HUES48 (cell line): ENCODE measurements around the gene INAFM1.

ENCODE experiments used
- H3K27ac ChIP-seq: one replicate; pipeline ENCODE4 v1.7.0; 2013; ENCODE audit warnings: low read depth, low read length, inconsistent platforms
- H3K27me3 ChIP-seq: 2 replicates; pipeline ENCODE4 v1.6.1; 2013; ENCODE audit warnings: mild to moderate bottlenecking, low read length; ENCODE audit not compliant: control insufficient read depth, insufficient read depth
- H3K36me3 ChIP-seq: 2 replicates; pipeline ENCODE4 v1.6.1; 2013; ENCODE audit warnings: low read length; ENCODE audit not compliant: control insufficient read depth, insufficient read depth
- H3K4me1 ChIP-seq: 2 replicates; pipeline ENCODE4 v1.6.1; 2013; ENCODE audit warnings: mild to moderate bottlenecking, low read length; ENCODE audit not compliant: control insufficient read depth, insufficient read depth
- H3K4me3 ChIP-seq: 2 replicates; pipeline ENCODE4 v1.5.1; 2013; ENCODE audit warnings: mild to moderate bottlenecking, low read depth, low read length
- H3K9ac ChIP-seq: 2 replicates; pipeline ENCODE4 v1.6.1; 2013; ENCODE audit warnings: mild to moderate bottlenecking, low read depth, low read length, moderate library complexity
- H3K9me3 ChIP-seq: 2 replicates; pipeline ENCODE4 v1.6.1; 2013; ENCODE audit warnings: low read length; ENCODE audit not compliant: control insufficient read depth, insufficient read depth

Gene INAFM1

GRCh38 chr19:47230921-47231214 lies 43.8 kb upstream of the INAFM1 start, which contains the start of gene BBC3:
BBC3 (minus strand) TSS chr19:47231199; CDS start chr19:47228431, 2,768 bp downstream.
- peak within 1 kb of the TSS; percentile 85 for H3K27ac ChIP-seq
- H3K9me3 ChIP-seq, result no peaks in the 10 kb centered on the region
- H3K4me1 ChIP-seq, result peaks cover 19% of the 10 kb centered on the region
- peak within 1 kb of the TSS; percentile 64 for H3K9ac ChIP-seq
- no peaks in the 10 kb centered on the region for H3K36me3 ChIP-seq
- H3K4me3 ChIP-seq, result peak within 1 kb of the TSS; percentile 91
- H3K27me3 ChIP-seq, result peaks cover 10% of the 10 kb centered on the region; the same call in 1 of the 2 replicates

DNA sequence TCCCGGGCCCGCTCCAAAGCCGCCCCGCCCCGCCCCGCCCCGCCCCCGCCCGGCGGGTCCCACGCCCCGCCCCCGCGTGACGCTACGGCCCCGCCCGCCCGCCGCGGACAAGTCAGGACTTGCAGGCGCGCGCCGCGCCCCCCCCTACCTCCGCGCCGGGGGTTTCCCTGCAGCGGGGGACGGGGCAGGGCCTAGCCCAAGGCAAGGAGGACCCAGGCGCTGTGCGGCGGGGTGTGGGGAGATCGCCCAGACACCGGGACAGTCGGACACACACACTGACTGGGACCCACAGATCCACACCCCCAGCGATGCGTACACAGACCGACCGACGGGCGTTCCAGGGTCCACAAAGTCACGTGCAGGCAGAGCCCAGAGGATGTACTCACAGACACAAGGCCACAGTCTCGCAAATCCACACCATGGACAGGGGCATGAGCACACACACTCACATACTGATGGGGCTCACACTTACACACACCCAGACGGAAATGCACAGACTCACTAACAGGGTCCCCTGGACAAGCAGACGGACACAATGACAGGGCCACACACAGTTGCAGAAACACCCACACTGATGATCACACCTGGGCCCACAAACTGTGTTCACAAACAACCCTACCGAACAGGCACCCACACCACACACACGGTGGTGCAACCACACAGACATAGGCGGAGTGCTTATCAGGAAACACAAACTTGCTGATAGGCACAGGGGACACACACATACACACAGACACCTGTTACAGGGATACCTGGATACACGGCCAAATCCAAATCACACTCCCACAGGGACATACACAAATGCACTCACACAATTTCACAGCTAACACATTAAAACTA lies 43.2 kb upstream of the INAFM1 start:
- Histone ChIP-seq H3K9ac (peak overlapping the region; percentile 23; the same call in 1 of the 2 replicates), H3K9me3 (no peaks in the 10 kb centered on the region), H3K27ac (peak overlapping the region; percentile 81), H3K36me3 (no peaks in the 10 kb centered on the region), H3K4me1 (peaks cover 19% of the 10 kb centered on the region), H3K27me3 (peaks cover 10% of the 10 kb centered on the region; the same call in 1 of the 2 replicates), H3K4me3 (peak overlapping the region; percentile 91)

GRCh38 chr19:47232422-47233211 lies 42.1 kb upstream of the INAFM1 start:
- peaks cover 13% of the 10 kb centered on the region for H3K4me1 ChIP-seq
- H3K4me3 ChIP-seq, result no peak overlapping the region
- H3K9me3 ChIP-seq, result no peaks in the 10 kb centered on the region
- H3K27me3 ChIP-seq, result peaks cover 10% of the 10 kb centered on the region; the same call in 1 of the 2 replicates
- no peaks in the 10 kb centered on the region for H3K36me3 ChIP-seq
- no peak overlapping the region for H3K27ac ChIP-seq
- H3K9ac ChIP-seq, result no peak overlapping the region

DNA sequence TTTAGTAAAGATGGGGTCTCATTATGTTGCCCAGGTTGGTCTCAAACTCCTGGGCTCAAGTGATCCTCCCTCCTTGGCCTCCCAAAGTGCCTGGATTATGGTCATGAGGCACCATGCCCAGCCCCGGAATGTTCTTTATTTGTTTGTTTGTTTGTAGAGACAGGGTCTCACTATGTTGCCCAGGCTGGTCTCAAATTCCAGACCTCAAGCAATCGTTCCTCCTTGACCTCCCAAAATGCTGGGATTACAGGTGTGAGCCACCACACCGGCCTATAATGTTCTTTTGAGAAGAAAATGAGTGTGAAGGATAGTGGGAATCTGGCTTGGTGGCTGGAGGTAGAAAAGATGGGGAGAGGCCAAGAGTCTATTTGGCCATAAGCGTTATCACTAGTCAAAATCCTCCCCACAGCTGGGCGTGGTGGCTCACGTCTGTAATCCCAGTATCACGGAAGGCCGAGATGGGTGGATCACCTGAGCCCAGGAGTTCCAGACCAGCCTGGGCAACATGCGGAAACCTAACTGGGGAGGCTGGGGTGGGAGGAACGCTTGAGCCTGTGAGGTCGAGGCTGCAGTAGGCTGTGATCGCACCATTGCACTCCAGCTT lies 38.5 kb upstream of the INAFM1 start:
- Histone ChIP-seq H3K9me3 (no peaks in the 10 kb centered on the region), H3K27ac (no peak overlapping the region), H3K9ac (no peak overlapping the region), H3K4me3 (no peak overlapping the region), H3K4me1 (peaks cover 16% of the 10 kb centered on the region), H3K36me3 (no peaks in the 10 kb centered on the region), H3K27me3 (peaks cover 19% of the 10 kb centered on the region)

- no peak overlapping the region for H3K9ac ChIP-seq
- H3K4me3 ChIP-seq, result peak overlapping the region; percentile 68
- H3K27ac ChIP-seq, result no peak overlapping the region
- H3K27me3 ChIP-seq, result peaks cover 34% of the 10 kb centered on the region
- peaks cover 13% of the 10 kb centered on the region for H3K4me1 ChIP-seq
- no peaks in the 10 kb centered on the region for H3K9me3 ChIP-seq
- no peaks in the 10 kb centered on the region for H3K36me3 ChIP-seq
These were observed 35.5 kb upstream of the INAFM1 start for GRCh38 chr19:47239152-47239551.

DNA sequence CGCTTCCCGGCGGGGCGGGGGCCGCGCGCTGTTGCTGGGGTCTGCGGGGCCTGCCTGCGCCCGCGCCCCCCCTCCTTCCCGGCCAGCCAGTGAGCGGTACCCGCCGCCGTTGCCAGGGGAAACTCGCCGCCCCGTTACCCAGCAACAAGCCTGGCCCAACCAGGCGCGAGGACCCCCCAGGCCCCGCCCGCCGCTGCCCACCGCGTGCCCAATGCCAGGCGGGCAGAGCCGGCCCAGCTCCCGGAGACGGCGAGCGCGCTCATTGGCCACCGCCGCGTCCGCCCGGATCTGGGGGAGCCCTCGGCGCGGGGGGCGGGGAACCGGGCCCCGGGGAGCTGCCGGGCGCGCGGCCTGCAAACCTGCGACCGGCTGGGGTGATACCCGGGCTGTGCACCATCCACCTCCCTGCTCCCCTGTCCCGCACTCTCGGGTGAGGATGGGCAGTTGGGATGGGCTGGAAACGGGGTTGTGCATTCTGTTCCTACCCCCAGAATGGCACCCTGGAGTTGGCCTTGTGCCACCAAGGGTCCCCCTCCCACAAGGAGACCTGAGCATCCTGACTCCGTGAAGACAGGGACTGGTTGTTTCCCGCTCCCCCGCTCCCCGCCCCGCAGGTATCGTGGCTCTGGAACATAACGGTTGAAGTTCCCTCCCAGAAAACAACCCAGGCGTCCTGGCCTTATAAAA lies 34.9 kb upstream of the INAFM1 start:
- Histone ChIP-seq H3K9ac (no peak overlapping the region), H3K4me1 (peaks cover 15% of the 10 kb centered on the region), H3K4me3 (peak overlapping the region; percentile 68; the same call in 1 of the 2 replicates), H3K9me3 (no peaks in the 10 kb centered on the region), H3K36me3 (no peaks in the 10 kb centered on the region), H3K27ac (no peak overlapping the region), H3K27me3 (peaks cover 34% of the 10 kb centered on the region)

DNA sequence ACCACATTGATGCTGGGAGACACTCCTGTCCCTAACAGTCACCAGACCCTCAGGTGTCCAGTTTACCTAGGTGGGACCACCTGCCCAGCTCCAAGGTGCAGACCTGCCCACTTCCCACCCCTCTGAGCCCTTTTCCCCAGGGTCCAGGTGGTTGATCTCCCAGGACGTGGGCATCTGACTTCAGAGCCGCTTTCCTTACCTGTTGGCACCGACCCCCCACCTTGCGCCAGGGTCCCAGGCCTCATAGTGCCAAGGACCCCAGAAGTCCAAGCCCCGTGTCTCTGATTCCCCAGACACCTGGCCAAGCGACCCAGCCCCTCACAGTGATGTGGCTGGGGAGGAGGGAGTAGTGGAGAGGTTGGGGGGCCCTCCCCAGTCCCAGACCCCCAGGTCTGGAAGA lies 34.1 kb upstream of the INAFM1 start:
- Histone ChIP-seq H3K36me3 (no peaks in the 10 kb centered on the region), H3K27me3 (peaks cover 34% of the 10 kb centered on the region), H3K9ac (no peak overlapping the region), H3K9me3 (no peaks in the 10 kb centered on the region), H3K27ac (no peak overlapping the region), H3K4me3 (peak overlapping the region; percentile 26; the same call in 1 of the 2 replicates), H3K4me1 (peaks cover 16% of the 10 kb centered on the region)

- Histone ChIP-seq H3K4me3 (peak overlapping the region; percentile 26; the same call in 1 of the 2 replicates), H3K4me1 (peaks cover 16% of the 10 kb centered on the region)
These were observed 33.4 kb upstream of the INAFM1 start for GRCh38 chr19:47240996-47241918.

DNA sequence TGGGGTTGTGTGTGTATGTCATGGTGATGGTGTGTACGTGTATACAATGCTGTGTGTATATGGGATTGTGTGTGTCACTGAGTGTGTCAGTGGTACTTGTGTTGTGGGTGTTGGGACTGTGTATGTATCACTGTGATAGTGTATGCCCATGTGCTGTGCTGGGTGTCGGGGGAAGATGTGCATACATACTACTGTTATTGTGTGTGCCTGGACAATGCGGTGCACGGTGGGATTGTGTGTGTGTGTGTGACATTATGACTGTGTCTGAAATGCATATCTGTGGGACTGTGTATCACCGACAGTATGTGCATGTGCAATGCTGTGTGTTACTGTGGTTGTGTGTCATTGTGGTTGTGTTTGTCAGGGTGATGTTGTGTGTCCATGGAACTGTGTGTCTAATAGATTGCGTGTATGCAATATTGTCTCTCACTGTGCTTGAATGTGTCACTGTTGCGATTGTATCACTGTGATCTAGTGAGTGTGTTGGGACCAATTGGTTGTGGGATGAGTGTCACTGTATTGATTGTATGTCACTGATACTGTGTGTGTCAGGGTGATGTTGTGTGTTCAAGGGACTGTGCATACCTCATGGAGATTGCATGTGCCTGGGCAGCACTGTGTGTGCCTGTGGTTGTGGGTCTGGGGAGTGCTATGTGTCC lies 32.6 kb upstream of the INAFM1 start:
- Histone ChIP-seq H3K4me1 (peaks cover 16% of the 10 kb centered on the region), H3K27me3 (peaks cover 34% of the 10 kb centered on the region), H3K4me3 (no peak overlapping the region), H3K9me3 (no peaks in the 10 kb centered on the region), H3K9ac (no peak overlapping the region), H3K36me3 (no peaks in the 10 kb centered on the region), H3K27ac (no peak overlapping the region)

More at GRCh38 chr19:47240996-47241918, 33.4 kb upstream of the INAFM1 start:
- no peak overlapping the region for H3K27ac ChIP-seq
- no peaks in the 10 kb centered on the region for H3K36me3 ChIP-seq
- no peak overlapping the region for H3K9ac ChIP-seq
- peaks cover 34% of the 10 kb centered on the region for H3K27me3 ChIP-seq
- no peaks in the 10 kb centered on the region for H3K9me3 ChIP-seq
